Measurements from ENCODE around the gene TMEM179. TPM values are rescaled to one million over a fixed set of nuclear protein-coding genes. Genes with fewer than 3 reads are reported as not detected.

The TMEM179 gene
- total RNA-seq, 1 experiment from 2014 or later: not detected

- H3K27me3 ChIP-seq (replicated peaks; ENCODE audit: control insufficient read depth, insufficient read depth, low read length): 0 out of 2 replicates have a peak, but pooled peaks cover 1% of the 10 kb centered on the region
These were observed 36.7 kb downstream of the TMEM179 start for GRCh38 chr14:104567957-104568225.

DNA sequence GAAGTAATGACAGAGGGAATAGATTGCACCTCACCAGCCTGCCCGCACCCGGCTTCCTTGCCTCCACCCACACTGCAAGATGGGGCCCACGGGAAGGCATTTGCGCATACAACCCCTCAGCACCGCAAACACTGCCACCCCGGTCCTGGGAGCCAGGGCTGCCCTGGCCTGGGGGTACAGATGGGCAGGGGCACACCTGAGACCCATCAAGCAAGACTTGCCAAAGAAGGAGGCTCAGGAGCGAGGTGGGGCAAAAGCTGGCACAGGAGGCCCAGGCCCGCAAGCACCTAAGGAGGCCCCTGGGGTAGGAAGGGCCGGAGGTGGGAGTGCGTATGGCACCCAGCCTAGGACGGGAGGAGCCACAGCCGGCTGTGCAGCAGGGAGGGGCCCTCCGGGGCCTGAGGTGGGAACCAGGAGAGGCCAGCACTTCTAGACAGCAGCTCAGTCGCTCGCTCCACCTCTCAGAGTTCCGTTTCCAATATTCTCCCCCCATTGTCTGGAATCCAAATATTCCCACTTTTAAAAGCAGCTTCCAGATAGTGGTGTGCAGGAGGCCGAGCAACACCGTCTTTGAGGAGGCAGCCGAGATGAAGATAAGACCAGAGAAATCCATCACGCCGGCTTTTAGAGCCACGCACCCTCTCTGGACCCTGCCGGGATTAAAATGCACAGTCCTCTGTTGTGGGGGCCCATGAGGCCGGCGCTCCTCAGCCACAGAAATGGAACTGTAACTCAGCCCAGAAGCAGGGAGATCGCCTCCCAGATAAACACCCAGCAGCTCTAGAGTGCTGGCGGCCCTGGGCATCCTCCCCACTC, 37.2 kb downstream of the TMEM179 start:
- no peaks in the 10 kb centered on the region for H3K9me3 Mint-ChIP-seq (ENCODE audit: unreplicated experiment)
- H3K36me3 Mint-ChIP-seq (ENCODE audit: insufficient read depth, unreplicated experiment): no peaks in the 10 kb centered on the region
- no peak overlapping the region for H3K4me3 ChIP-seq (ENCODE audit: low read depth, low read length)
- peaks cover 3% of the 10 kb centered on the region for H3K4me1 ChIP-seq
- H3K4me3 Mint-ChIP-seq (ENCODE audit: unreplicated experiment): no peak overlapping the region
- no peak for DNase-seq
- no peaks in the 10 kb centered on the region for H3K9me3 ChIP-seq
- no peak overlapping the region for H3K27ac Mint-ChIP-seq (ENCODE audit: unreplicated experiment)
- peaks cover 8% of the 10 kb centered on the region for H3K27me3 Mint-ChIP-seq (ENCODE audit: insufficient read depth, unreplicated experiment)
- BruUV-seq (replicated peaks): no TSS peak
- TF ChIP-seq, protein P1, sequence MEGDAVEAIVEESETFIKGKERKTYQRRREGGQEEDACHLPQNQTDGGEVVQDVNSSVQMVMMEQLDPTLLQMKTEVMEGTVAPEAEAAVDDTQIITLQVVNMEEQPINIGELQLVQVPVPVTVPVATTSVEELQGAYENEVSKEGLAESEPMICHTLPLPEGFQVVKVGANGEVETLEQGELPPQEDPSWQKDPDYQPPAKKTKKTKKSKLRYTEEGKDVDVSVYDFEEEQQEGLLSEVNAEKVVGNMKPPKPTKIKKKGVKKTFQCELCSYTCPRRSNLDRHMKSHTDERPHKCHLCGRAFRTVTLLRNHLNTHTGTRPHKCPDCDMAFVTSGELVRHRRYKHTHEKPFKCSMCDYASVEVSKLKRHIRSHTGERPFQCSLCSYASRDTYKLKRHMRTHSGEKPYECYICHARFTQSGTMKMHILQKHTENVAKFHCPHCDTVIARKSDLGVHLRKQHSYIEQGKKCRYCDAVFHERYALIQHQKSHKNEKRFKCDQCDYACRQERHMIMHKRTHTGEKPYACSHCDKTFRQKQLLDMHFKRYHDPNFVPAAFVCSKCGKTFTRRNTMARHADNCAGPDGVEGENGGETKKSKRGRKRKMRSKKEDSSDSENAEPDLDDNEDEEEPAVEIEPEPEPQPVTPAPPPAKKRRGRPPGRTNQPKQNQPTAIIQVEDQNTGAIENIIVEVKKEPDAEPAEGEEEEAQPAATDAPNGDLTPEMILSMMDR (IDR thresholded peaks at IDR 0.05; ENCODE audit: insufficient read depth in 1 of 2, low read depth in 1 of 2, low read length in 1 of 2, severe bottlenecking in 1 of 2, unreplicated experiment in 1 of 2): no peak
- H3K27me3 ChIP-seq (replicated peaks; ENCODE audit: control insufficient read depth, insufficient read depth, low read length): 0 out of 2 replicates have a peak, but pooled peaks cover 1% of the 10 kb centered on the region
- intact Hi-C loops (cut with micrococcal nuclease; ENCODE audit: unreplicated experiment): no loop called here
- POLR2A ChIA-PET: no interaction called here
- no peaks in the 10 kb centered on the region for H3K4me1 Mint-ChIP-seq (ENCODE audit: low read depth, unreplicated experiment)
- CTCF ChIA-PET: interaction anchor here (0.5 to 0.6 kb wide), 2 partner anchors 27 to 490 kb away, joined by 3 read pairs; no protein-coding TSS in a partner anchor
- H3K36me3 ChIP-seq (ENCODE audit: control insufficient read depth, insufficient read depth, low read length): no peaks in the 10 kb centered on the region

More at GRCh38 chr14:104567957-104568225, 36.7 kb downstream of the TMEM179 start:
- H3K27me3 Mint-ChIP-seq (ENCODE audit: insufficient read depth, unreplicated experiment): peaks cover 8% of the 10 kb centered on the region
- ChIA-PET CTCF (no interaction called here), POLR2A (no interaction called here)
- TF ChIP-seq, protein P1 (IDR thresholded peaks at IDR 0.05; ENCODE audit: insufficient read depth in 1 of 2, low read depth in 1 of 2, low read length in 1 of 2, severe bottlenecking in 1 of 2, unreplicated experiment in 1 of 2): no peak
- no peak for DNase-seq
- no peaks in the 10 kb centered on the region for H3K9me3 Mint-ChIP-seq (ENCODE audit: unreplicated experiment)
- H3K36me3 Mint-ChIP-seq (ENCODE audit: insufficient read depth, unreplicated experiment): no peaks in the 10 kb centered on the region
- intact Hi-C loops (cut with micrococcal nuclease; ENCODE audit: unreplicated experiment): no loop called here
- H3K36me3 ChIP-seq (ENCODE audit: control insufficient read depth, insufficient read depth, low read length): no peaks in the 10 kb centered on the region
- BruUV-seq (replicated peaks): no TSS peak
- no peak overlapping the region for H3K4me3 ChIP-seq (ENCODE audit: low read depth, low read length)
- H3K4me3 Mint-ChIP-seq (ENCODE audit: unreplicated experiment): no peak overlapping the region
- H3K9me3 ChIP-seq: no peaks in the 10 kb centered on the region
- no peaks in the 10 kb centered on the region for H3K4me1 Mint-ChIP-seq (ENCODE audit: low read depth, unreplicated experiment)
- H3K27ac Mint-ChIP-seq (ENCODE audit: unreplicated experiment): no peak overlapping the region
- peaks cover 3% of the 10 kb centered on the region for H3K4me1 ChIP-seq

DNA sequence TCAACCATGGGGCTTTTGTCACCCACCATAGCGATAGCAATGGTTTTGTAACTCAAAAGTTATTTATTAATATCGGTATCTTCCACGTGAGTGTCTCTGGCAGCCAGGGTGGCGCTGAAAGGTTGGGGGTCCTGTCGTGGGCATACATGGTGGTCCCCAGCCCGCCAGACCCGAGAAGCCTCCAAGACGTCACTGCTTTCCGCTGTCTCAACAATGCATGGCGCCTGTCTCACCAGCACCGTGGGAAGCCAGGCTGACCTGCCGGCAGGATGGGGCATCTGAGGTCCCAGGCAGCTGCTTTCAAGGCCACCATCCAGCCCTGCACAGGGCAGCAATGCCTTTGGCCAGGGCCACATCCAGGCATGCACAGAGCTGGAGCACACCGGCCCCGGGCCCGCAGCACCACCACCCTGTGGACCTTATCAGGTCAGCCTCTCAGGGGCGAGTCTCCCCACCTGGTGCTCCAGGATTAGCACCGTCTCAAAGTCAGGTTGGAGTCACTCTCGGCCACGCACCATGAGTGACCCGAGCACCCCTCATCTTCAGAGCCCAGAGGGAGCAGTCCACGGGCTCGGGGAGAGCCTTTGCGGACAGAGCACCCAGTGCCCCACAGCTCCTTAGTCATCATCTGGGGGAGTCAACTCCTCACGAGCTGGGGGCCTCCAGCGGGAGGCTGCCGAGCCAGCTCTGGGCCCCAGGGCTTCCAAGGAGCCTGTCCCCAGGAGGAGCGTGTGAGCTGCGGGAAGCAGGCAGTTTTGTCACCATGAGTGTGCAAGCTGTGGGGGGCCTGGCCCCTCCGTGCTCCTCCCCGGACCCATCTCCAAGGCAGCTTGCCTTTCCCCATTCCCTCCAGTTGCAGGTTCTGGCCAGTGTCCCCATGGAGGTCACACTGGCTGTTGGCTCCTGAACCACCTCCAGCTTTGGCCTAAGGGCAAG, 39.6 kb downstream of the TMEM179 start:
- TF ChIP-seq, protein P1 (IDR thresholded peaks at IDR 0.05; ENCODE audit: insufficient read depth in 1 of 2, low read depth in 1 of 2, low read length in 1 of 2, severe bottlenecking in 1 of 2, unreplicated experiment in 1 of 2): no peak
- ChIA-PET CTCF (interaction anchor here (0.7 to 2.1 kb wide), 9 partner anchors 8 to 487 kb away, joined by 3 to 16 read pairs (median 6); no protein-coding TSS in a partner anchor), POLR2A (interaction anchor here (0.5 to 0.6 kb wide), 2 partner anchors 12 to 214 kb away, joined by 4 to 5 read pairs; no protein-coding TSS in a partner anchor)
- intact Hi-C loops (cut with micrococcal nuclease; ENCODE audit: unreplicated experiment): loop anchor here (1.0 to 2.0 kb wide), 2 partner anchors 428 to 487 kb away; no protein-coding TSS in a partner anchor
- Mint-ChIP-seq H3K36me3 (ENCODE audit: insufficient read depth, unreplicated experiment) (no peaks in the 10 kb centered on the region), H3K4me3 (ENCODE audit: unreplicated experiment) (no peak overlapping the region), H3K4me1 (ENCODE audit: low read depth, unreplicated experiment) (no peaks in the 10 kb centered on the region), H3K9me3 (ENCODE audit: unreplicated experiment) (no peaks in the 10 kb centered on the region), H3K27ac (ENCODE audit: unreplicated experiment) (no peak overlapping the region), H3K27me3 (ENCODE audit: insufficient read depth, unreplicated experiment) (peaks cover 16% of the 10 kb centered on the region)
- no peak for DNase-seq
- Histone ChIP-seq H3K4me1 (peaks cover 3% of the 10 kb centered on the region), H3K36me3 (ENCODE audit: control insufficient read depth, insufficient read depth, low read length) (no peaks in the 10 kb centered on the region), H3K4me3 (ENCODE audit: low read depth, low read length) (no peak overlapping the region), H3K27me3 (replicated peaks; ENCODE audit: control insufficient read depth, insufficient read depth, low read length) (0 out of 2 replicates have a peak, but pooled peaks cover 1% of the 10 kb centered on the region), H3K9me3 (no peaks in the 10 kb centered on the region)
- BruUV-seq (replicated peaks): no TSS peak

Data from Caco-2 (cell line).